ENCODE results near the gene ZNF653.

DNA sequence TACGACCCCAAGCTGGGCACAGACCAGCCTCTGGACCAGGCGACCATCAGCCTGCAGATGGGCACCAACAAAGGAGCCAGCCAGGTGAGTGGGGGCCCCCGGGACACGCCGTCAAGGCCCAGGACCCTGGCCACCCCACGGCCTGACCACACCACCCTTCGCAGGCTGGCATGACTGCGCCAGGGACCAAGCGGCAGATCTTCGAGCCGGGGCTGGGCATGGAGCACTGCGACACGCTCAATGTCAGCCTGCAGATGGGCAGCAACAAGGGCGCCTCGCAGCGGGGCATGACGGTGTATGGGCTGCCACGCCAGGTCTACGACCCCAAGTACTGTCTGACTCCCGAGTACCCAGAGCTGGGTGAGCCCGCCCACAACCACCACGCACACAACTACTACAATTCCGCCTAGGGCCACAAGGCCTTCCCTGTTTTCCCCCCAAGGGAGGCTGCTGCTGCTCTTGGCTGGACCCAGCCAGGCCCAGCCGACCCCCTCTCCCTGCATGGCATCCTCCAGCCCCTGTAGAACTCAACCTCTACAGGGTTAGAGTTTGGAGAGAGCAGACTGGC, 43.8 kb upstream of the ZNF653 start:
- TF ChIP-seq EZH2 (IDR thresholded peaks at IDR 0.05) (no peak), POLR2AphosphoS5 (IDR thresholded peaks at IDR 0.05; ENCODE audit: borderline replicate concordance, low read depth, low read length) (no peak), FOXP2 (optimal IDR thresholded peaks at IDR 0.05; ENCODE audit: control extremely low read depth, extremely low read length, insufficient read depth) (no peak)
